Activated naive CD4-positive, alpha-beta T cell treated with anti-CD3 and anti-CD28 coated beads, Interleukin-2, amount 50 U/mL, for 16 hours (primary cell): Measurements from ENCODE around the gene HSPBAP1.
"Not testable (repeated sequence)": the region's sequence is repeated elsewhere in the genome, so short reads cannot be mapped to it uniquely, and the experiment has no call there.

Experiments
- DNase-seq: peaks from one replicate; pipeline ENCODE4 v3.0.0-alpha.2; 2020

HSPBAP1 gene

DNA sequence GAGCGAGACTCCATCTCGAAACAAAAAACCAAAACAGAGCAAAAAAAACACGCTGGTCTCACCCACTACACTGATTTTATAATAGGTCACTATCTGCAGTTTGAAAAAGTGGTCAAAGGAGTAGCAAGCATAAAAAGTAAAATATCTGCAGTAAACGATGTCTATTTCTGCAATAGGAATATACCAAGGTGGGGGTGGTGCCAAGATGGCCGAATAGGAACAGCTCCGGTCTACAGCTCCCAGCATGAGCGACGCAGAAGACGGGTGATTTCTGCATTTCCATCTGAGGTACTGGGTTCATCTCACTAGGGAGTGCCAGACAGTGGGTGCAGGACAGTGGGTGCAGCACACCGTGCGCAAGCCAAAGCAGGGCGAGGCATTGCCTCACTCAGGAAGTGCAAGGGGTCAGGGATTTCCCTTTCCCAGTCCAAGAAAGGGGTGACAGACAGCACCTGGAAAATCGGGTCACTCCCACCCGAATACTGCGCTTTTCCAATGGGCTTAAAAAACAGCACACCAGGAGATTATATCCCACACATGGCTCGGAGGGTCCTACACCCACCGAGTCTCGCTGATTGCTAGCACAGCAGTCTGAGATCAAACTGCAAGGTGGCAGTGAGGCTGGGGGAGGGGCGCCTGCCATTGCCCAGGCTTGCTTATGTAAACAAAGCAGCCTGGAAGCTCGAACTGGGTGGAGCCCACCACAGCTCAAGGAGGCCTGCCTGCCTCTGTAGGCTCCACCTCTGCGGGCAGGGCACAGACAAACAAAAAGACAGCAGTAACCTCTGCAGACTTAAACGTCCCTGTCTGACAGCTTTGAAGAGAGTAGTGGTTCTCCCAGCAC is 60.7 kb downstream of the HSPBAP1 start:
- not testable (repeated sequence) for DNase-seq

DNA sequence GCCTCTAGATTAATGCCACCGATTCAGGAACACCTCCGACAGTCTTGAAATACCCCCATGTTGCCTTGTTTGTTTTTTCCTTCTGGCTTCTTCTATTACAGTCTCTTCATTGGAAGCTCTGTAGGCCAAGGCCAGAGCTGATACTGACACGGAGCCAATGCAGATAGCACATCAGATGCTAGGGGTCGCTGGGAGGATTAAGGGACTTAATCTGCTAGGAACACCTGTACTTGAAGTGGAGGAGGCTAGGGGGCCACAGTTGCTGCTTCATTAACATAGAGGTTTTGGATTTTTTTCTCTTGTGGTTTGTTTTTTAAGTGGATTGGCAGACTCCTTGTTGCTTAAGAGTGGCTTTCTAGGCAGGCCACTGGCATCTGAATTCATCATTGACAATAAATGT is 63.4 kb downstream of the HSPBAP1 start:
- no peak for DNase-seq

DNA sequence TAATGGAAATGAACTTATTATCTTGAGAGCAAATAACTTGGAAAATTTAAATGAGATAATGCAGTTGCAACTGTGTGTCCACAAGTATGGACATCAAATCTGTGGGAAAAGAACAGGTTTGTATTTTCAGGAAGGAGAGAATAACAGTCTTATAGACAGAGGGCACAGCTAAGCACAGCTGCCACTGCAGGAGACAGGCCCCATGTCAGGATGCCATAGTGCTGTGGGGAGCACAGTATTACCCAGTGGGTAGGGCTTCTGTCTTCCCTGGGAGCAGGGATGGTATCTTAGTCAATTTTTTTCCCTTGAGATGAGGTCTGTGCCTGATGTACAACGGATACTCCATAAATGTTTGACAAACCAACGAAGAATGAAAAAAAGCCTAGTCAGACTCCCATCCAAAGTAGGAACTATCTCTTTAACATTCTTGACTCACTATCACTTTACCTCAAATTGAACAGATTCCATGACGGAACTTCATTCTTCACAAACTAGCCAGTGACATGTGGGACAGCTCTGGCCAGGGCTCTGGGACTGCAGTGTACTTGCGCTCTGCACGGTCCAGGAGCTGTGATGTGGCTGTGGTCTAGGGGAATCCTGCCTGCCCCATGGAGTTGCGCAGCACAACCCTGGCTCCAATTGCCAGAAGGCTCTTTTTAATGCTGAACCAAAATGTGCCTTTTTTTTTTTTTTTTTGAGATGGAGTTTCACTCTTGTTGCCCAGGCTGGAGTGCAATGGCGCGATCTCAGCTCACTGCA is 64.7 kb downstream of the HSPBAP1 start:
- no peak for DNase-seq

DNA sequence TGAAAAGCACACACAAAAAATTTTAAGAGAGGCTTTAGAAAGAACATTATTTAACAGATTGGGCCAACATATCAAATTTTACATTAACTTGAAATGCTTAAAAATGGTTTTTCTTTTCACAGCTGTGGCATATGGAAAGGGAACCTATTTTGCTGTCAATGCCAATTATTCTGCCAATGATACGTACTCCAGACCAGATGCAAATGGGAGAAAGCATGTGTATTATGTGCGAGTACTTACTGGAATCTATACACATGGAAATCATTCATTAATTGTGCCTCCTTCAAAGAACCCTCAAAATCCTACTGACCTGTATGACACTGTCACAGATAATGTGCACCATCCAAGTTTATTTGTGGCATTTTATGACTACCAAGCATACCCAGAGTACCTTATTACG is 65.4 kb downstream of the HSPBAP1 start:
- no peak for DNase-seq

DNA sequence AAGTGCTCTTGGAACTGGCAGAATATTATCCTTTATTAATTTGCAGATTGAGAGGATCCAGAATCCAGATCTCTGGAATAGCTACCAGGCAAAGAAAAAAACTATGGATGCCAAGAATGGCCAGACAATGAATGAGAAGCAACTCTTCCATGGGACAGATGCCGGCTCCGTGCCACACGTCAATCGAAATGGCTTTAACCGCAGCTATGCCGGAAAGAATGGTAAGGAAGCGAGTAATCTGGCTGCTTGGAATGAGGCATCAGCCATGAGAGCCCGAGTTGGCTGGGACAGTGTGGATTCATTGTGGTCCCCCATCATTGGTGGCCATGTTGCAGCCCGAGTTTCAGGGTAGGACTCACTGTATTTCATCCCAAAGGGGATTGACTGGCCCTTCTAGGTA is 65.9 kb downstream of the HSPBAP1 start:
- no peak for DNase-seq

DNA sequence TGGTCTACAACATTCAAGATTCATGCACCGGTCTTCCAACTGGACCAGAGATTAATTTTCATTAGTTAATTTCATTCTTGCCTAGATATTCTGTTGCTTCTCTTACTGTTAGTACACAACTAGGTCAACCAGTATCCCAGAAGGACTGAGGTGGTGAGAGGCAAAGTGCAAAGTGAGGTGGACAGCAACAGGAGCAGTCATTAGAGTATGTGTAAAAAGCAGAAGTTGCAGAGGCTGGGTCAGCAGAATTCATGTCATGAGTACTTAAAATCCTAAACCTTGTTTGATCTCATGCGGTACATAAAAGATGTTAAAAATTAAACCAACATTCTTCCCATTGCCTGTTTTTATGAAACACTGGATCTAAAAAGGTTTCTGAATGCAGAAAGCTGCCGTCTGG is 66.3 kb downstream of the HSPBAP1 start:
- DNase-seq, result no peak

DNA sequence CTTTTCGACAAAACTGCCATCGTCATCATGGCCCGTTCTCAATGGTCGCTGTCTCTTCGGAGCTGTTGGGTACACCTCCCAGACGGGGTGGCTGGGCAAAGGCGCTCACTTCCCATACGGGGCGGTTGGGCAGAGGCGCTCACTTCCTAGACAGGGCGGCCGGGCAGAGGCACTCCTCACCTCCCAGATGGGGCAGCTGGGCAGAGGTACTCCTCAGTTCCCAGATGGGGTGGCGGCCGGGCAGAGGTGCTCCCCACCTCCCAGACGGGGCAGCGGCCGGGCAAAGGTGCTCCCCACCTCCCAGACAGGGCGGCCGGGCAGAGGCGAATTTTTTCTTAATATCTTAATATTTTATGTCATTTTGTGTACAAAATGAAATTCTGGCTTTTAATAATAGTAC is 68.5 kb downstream of the HSPBAP1 start:
- DNase-seq, result no peak

DNA sequence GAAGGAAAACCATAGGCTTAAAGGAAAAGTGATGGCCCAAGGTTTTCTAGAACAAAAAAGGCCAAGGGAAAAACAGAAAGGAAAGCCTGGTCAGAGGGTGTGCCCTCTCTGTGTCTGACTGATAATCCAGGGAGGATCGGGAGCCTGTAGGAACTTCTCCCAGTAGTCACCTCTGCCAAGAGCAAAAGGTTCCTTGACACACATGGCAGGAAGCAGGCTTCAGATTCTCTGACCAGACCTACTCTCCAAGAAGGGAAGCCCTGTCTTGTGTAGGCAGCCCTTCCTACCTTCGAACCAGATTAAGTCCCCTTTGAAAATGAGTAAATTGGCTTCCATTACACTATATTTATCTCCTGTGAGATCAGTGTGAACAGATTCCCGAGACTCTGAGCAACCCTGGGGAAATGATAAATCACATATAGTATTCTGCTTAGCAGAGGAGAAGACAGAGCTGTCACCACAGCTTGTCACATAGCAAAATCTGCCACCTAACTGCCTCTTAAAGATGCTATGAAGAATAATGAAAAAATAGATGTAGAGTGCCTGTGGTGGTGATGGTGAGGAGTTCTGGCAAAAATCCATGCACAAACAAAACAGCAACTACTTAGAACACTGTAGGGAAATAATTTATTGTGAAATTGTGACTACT is 74.2 kb downstream of the HSPBAP1 start:
- DNase-seq, result no peak

DNA sequence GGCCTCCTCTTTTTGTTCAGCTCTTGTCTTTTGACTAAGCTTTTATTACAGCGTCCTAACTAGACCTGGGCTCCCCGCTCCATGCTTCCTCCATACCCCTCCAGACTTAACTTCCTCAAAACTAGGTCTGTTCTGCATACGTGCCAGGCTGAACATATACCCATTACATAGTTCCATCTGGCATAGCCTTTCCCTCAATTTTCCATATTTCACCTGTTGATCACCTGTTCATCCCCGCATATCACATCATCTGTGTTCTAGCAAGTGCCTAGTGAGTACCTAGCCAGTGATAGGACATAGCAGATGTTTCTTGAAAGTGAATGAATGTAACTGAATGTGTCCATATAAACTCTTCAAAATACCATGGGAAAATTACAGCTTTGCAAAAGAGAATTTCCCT is 77.0 kb downstream of the HSPBAP1 start:
- DNase-seq, result no peak

DNA sequence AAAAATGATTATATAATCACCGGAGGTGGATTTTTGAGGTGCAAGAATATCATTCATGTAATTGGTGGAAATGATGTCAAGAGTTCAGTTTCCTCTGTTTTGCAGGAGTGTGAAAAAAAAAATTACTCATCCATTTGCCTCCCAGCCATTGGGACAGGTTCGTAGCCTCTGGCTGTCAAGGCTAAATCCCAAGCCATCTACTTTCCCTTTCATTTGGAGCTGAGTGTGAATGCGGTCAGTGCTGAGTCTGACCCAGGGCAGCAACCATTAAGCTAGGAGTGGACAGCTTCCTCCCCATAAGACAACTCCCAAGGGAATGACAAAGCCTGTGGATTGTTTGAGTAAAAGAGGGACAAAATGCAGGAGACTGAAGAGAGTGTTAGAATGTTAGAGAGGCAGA is 79.4 kb downstream of the HSPBAP1 start:
- no peak for DNase-seq

DNA sequence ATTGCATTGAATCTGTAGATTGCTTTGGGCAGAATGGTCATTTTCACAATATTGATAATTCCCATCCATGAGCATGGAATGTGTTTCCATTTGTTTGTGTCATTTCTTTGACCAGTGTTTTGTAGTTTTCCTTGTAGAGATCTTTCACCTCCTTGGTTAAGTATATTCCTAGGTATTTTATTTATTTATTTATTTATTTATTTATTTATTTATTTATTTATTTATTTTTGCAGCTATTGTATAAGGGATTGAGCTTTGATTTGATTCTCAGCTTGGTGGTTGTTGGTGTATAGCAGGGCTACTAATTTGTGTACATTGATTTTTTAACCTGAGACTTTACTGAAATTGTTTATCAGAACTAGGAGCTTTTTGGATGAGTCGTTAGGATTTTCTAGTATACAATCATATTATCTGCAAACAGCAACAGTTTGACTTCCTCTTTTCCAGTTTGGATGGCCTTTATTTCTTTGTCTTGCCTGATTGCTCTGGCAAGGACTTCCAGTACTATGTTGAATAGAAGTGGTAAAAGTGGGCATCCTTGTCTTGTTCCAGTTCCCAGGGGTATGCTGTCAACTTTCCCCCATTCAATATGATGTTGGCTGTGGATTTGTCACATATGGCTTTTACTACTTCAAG is 82.9 kb downstream of the HSPBAP1 start:
- not testable (repeated sequence) for DNase-seq

DNA sequence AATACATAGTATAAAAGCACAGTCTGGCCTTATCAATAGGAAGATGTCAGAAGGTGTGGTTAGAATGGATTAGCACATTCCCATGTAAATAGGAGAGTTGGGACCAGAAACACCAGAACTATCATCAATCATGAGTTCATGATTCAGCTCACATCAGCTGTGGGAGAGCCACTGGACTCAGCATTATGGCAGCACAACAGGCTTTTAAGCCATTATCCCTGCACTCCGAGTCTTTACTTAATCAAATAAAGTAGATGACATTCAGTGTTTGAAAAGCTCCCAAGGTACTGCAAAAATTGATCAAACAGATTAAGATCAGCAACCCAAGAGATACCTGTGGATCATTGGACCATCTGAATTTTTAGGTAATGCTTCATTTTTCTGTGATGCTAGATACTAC is 88.3 kb downstream of the HSPBAP1 start:
- no peak for DNase-seq

DNA sequence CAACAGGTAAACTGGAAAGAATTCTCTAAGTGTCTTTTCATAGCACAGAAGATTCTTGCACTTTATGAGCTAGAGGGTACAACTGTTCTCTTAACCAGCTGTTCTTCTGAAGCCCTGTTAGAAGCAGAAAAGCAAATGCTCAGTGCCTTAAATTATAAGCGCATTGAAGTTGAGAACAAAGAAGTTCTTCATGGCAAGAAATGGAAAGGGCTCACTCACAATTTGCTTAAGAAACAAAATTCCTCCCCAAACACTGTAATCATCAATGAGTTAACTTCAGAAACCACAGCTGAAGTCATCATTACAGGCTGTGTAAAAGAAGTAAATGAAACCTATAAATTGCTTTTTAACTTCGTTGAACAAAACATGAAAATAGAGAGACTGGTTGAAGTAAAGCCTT is 93.4 kb downstream of the HSPBAP1 start:
- no peak for DNase-seq

DNA sequence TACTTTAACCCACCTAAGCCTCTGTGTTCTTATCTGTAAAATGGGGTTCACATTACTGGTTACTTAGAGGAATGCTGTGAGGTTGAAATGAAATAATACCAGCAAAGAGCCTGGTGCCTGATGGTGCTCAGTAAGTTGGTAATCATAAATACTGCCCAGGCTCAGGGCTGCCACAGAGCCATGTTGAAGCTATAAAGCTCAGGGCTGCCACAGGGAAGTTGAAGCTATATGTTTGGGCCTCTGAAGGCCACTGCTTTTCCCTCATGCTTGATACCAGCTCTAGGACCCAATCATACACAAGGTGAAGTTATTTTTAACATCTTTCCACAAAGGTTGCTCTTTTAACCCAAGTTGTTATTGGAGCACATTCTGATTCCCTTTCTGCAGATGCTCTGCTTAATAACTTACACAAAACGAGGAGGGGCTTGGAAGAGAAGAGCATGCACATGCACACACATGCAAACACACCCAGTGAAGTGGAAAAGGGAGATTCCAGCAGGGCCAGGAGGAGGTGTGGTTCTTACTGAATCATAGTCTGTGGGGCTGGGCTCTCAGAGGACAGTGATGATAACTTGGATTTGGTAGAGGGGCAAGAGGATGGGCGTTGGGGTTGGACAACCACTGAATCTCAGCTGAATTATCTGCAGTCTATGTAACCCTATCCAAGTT is 95.5 kb downstream of the HSPBAP1 start:
- DNase-seq, result no peak

DNA sequence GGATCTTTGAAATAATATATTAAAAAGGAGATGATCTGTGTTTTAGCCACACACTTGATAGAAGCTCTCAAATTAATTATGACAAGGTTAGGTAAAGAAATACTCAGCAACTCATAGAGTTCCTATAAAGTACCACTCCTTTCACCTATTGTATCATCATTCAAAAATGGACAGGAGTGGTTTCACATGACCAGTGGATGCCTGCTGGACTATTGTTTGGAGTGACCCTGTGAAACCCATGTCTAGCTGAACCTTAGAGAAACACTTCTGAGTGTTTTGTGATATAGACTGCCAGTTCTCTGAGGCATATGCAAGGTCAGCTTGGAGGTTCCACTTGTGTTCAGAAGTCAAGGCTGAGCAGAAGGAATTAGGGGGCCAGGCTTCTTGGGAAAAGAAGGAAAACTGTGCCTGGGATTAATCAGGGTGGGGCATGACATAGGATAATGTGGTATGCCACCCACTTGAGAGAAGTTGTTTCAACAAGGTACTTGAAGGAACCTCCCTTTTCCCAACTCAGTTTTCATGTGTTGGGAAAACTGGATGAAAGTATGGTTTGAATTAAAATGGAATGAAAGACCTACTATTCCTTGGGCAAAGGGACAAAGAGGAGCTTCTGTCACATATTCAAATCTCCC is 97.6 kb downstream of the HSPBAP1 start:
- no peak for DNase-seq

DNA sequence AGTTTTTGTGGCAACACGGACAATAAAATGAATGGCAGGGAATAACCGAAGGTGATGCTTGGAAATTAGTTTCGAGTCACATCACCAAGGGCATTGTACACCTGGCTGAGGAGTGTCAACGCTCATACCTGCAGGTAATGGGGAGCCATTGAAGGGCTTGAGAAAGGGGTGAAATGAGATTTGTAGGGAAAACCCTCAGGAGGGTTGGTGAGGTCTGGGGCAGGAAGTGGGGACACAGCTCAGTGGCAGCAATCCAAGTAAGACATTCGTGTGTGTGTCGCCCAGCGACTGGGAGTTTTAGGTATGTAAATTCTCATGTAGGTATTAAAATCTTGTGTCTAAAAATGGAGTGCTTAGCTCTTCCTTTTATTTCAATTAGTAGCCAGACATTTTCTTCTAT is 98.7 kb downstream of the HSPBAP1 start:
- DNase-seq, result no peak

DNA sequence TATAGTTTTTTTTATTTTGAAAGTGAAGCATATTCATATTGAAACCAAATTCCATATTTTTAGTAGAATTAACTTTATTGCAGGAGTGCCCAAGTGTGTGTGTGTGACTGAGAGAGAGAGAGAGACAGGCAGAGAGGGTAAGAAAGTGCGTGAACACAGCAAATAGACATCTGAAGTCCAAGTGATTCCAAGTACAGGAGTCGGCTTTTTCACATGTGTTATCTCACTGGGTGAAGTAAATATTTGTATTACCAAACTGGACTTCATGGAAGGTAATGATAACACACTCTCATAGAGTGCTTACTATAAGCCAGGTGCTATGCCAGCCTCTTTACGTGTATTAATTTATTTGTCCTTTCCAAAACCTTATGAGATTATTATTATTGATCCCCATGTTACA is 101.0 kb downstream of the HSPBAP1 start:
- DNase-seq, result no peak

DNA sequence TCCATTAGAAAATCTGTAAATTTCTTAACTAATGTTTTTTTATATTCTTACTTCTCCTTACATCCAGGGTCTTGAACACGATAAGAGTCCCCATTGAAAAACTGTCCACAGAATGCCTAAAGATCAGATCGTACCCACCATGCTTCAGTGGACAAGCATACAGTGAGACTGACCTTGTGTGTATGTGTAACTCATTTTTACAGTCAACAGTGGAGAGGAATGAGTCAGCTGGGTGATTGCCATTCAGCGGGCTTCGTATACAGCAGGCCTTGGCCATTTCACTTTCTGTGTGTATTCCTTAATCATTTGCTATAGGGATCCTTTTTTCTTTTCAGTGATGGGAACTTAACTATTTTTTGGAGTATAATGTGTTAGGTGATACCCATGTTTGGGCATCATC is 102.4 kb downstream of the HSPBAP1 start:
- DNase-seq, result no peak

DNA sequence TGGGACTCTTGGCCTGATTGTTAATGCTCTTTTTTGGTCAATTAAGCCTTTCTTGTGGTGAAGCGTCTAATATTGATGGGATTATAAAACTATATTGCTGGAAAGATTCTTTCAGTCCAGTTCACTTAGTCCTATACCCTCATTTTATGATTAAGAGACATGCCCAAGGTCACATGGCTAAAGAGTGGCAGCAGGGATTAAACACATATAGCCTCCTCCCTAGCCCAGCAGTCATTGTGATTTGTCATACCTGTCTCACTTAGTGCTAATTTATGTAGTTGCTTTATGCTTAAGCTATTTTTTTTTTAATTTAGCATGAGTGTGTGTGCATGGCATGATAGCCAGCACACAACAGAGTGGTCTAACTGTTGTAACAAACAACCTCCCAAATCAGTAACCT is 103.5 kb downstream of the HSPBAP1 start:
- no peak for DNase-seq
